Naive thymus-derived CD8-positive, alpha-beta T cell (primary cell): ENCODE data around the gene IL13RA2. TPM values are rescaled to one million over a fixed set of nuclear protein-coding genes. Genes with fewer than 3 reads are reported as not detected.

Experiments
- ATAC-seq, 2 donors: fragments of 150-1000 bp; cut with Tn5 transposase in 1 of 2; sonication (Bioruptor Pico), chemical (Tn5 transposase) in 1 of 2; 1 replicate in 1 of 2; 2 replicates in 1 of 2; pipeline ENCODE4 v1.10.0; 2021; ENCODE audit warnings: mild to moderate bottlenecking in 2 of 2, moderate library complexity in 2 of 2
- POLR2A ChIA-PET: fragments of 350-600 bp; sonication (Branson Sonifier 250); formaldehyde crosslinking; loops from one replicate; lab custom pipeline; 2021; ENCODE audit warnings: antibody characterized with exemption; lab: Charles Lee
- DNase-seq, 10 donors: peaks; one replicate each; pipeline versions ENCODE4 v3.0.0 to v3.0.0-alpha.2; 2020 to 2022
- H3K27ac Mint-ChIP-seq, 10 donors: one replicate each; pipeline ENCODE4 v1.8.0; 2020 to 2022; ENCODE audit warnings: mild to moderate bottlenecking in 10 of 10, mixed read lengths in 10 of 10, moderate library complexity in 4 of 10, inconsistent platforms in 1 of 10
- H3K27me3 Mint-ChIP-seq, 5 donors: one replicate each; pipeline ENCODE4 v1.8.0; 2021 to 2022; ENCODE audit warnings: mixed read lengths in 5 of 5
- H3K36me3 Mint-ChIP-seq, 3 donors: one replicate each; pipeline ENCODE4 v1.8.0; 2020 to 2022; ENCODE audit warnings: mixed read lengths in 3 of 3, mild to moderate bottlenecking in 2 of 3, inconsistent platforms in 1 of 3
- H3K4me1 Mint-ChIP-seq, 4 donors: one replicate each; pipeline ENCODE4 v1.8.0; 2021 to 2022; ENCODE audit warnings: mixed read lengths in 4 of 4
- H3K4me3 Mint-ChIP-seq, 10 donors: one replicate each; pipeline ENCODE4 v1.8.0; 2020 to 2022; ENCODE audit warnings: mild to moderate bottlenecking in 10 of 10, mixed read lengths in 10 of 10, moderate library complexity in 6 of 10, inconsistent platforms in 1 of 10
- H3K9me3 Mint-ChIP-seq, 9 donors: one replicate each; pipeline ENCODE4 v1.8.0; 2020 to 2022; ENCODE audit warnings: mixed read lengths in 9 of 9, mild to moderate bottlenecking in 3 of 9, inconsistent platforms in 1 of 9, moderate library complexity in 1 of 9
- polyA plus RNA-seq, 3 donors: library from polyadenylated mRNA; unstranded; fragments of 300-500 nt; fragmentation: Illumina TruSeq; gene quantifications; one replicate each; pipeline ENCODE4 v1.2.3, GENCODE V29; 2021
- total RNA-seq, 8 experiments: library from RNA in 2 of 8; stranded (reverse) in 2 of 8; gene quantifications; one replicate each; pipeline ENCODE4 v1.2.3 and lab custom pipeline; 2021 to 2026

Gene IL13RA2
- total and polyA plus RNA-seq, 5 experiments from 2014 or later = not detected

DNA sequence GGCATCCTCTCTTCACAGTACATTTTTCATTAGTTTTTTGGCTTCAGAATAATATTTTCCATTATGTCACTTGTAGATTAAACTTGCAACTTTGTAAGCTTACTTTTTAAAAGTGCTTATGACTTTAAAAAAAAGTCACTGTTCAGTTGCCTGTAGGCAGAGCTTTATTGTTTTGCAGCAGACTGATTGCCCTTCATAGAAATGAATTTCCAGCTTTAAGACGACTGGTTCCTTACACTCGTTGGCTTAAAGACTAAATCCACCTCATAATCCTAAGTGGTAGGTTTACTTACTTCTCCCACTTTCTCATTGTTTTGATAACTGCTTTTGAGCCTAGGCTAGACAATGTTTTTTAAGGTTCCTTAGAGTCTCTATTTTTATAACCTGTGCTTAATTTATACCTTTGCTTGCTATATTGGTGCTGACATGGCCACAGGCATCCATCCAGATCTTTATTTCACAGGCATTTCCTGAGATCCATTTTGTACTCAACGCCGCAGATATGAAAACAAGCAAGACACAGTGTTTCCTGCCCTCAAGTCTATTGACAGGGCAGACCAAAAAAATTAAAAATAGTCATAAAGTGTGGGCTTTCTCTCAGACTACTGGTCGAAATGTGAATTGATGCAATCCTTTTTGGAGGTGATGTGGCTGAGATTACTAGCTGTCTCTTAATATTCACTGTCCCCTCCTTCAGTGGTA is 12.6 kb upstream of the IL13RA2 start:
- Mint-ChIP-seq H3K27ac (no peak overlapping the region), H3K36me3 (no peaks in the 10 kb centered on the region), H3K9me3 (no peaks in the 10 kb centered on the region), H3K27me3 (no peaks in the 10 kb centered on the region), H3K4me1 (no peaks in the 10 kb centered on the region), H3K4me3 (no peak overlapping the region)
- ATAC-seq (no peak), DNase-seq (no peak)
- POLR2A ChIA-PET = no interaction called here

DNA sequence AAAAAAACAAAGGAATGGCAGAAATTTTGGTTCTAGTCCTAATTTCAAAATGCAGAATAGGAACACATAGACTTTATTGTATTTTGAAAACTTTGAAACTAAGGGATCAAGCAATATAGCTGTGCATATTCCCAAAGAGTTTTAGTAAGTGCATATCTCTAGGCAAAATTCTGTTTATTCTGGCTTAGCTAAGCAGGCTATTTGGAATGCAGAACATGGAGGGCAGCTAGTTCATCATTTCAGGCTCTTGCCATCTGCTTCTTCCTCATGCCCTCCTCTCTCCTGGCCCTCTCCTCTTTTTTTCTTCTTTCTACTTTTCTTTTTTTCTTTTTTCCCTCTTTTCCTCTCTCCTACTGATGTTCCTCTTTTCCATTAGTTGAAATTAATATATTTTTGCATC is 12.0 kb upstream of the IL13RA2 start:
- no peak overlapping the region for H3K4me3 Mint-ChIP-seq
- no peak for ATAC-seq
- no peak overlapping the region for H3K27ac Mint-ChIP-seq
- H3K27me3 Mint-ChIP-seq = no peaks in the 10 kb centered on the region
- POLR2A ChIA-PET = no interaction called here
- no peaks in the 10 kb centered on the region for H3K9me3 Mint-ChIP-seq
- no peaks in the 10 kb centered on the region for H3K36me3 Mint-ChIP-seq
- no peaks in the 10 kb centered on the region for H3K4me1 Mint-ChIP-seq
- no peak for DNase-seq

DNA sequence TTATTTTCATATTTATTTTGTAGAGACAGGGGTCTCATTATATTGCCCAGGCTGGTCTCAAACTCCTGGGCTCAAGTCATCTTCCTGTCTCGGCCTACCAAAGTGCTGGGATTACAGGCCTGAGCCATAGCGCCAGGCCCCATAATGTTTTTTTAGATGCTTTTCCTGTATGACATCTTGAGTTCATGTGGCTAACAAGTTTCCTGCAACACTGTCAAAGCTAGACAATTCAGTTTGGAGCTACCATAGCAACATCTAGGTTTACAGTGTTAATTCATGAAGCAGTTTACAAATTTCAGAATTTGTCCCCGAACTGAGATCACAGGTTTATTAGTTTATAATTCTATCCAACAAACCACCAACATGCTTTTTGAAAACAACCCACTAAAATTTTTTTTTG is 6.4 kb upstream of the IL13RA2 start:
- no peaks in the 10 kb centered on the region for H3K4me1 Mint-ChIP-seq
- no peak for ATAC-seq

DNA sequence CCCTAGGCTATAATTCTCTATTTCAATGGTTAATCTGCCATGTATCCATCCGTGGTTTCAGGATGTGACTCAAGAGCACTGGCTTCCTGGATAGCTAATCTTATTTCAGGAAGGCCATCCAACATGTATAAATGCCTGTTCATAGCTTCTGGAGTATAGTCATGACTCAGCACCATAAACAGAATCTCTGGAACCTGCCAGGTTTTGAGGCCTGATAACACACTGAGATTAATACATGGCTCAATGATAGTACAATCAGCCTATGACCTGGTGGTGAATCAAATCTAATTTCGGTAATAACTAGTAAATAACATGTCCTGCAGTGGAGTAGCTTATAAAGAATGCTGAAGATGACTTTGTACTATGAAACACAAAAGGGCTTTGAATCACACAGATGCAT is 5.7 kb upstream of the IL13RA2 start:
- Mint-ChIP-seq H3K27ac (no peak overlapping the region), H3K4me3 (no peak overlapping the region), H3K36me3 (no peaks in the 10 kb centered on the region), H3K27me3 (no peaks in the 10 kb centered on the region), H3K4me1 (no peaks in the 10 kb centered on the region), H3K9me3 (peaks cover 0 to 5% (median 0%) of the 10 kb centered on the region in 9 donors)
- no peak for DNase-seq
- no peak for ATAC-seq
- POLR2A ChIA-PET = no interaction called here

More for the DNA sequence above, 6.4 kb upstream of the IL13RA2 start:
- H3K27ac Mint-ChIP-seq = no peak overlapping the region
- H3K36me3 Mint-ChIP-seq = no peaks in the 10 kb centered on the region
- POLR2A ChIA-PET = no interaction called here
- no peak overlapping the region for H3K4me3 Mint-ChIP-seq
- no peaks in the 10 kb centered on the region for H3K27me3 Mint-ChIP-seq
- no peak for DNase-seq
- H3K9me3 Mint-ChIP-seq = peaks cover 0 to 3% (median 0%) of the 10 kb centered on the region in 9 donors

DNA sequence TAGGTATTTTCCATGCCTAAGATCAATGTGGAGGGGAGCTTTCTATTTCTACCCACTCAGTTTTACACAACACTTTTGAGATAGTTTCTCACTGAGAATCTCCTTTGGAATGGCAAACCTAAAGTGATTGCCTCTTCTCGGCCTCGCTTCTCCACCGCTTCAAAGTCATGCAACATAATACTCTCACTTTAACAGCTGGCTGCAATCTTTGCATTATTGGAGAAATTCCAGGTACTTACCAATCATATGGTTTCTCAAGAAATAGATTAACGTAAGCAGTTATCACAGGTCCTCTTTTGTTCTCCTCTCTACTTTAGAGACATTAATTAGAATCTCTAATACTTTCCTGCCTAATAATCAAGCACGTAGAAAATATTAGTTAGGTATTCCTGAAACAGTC is 3.7 kb upstream of the IL13RA2 start:
- H3K9me3 Mint-ChIP-seq = peaks cover 0 to 5% (median 0%) of the 10 kb centered on the region in 9 donors
- H3K4me1 Mint-ChIP-seq = no peaks in the 10 kb centered on the region
- DNase-seq (no peak), ATAC-seq (no peak)
- no peaks in the 10 kb centered on the region for H3K36me3 Mint-ChIP-seq
- POLR2A ChIA-PET = no interaction called here
- no peaks in the 10 kb centered on the region for H3K27me3 Mint-ChIP-seq
- H3K27ac Mint-ChIP-seq = no peak overlapping the region
- H3K4me3 Mint-ChIP-seq = no peak overlapping the region

DNA sequence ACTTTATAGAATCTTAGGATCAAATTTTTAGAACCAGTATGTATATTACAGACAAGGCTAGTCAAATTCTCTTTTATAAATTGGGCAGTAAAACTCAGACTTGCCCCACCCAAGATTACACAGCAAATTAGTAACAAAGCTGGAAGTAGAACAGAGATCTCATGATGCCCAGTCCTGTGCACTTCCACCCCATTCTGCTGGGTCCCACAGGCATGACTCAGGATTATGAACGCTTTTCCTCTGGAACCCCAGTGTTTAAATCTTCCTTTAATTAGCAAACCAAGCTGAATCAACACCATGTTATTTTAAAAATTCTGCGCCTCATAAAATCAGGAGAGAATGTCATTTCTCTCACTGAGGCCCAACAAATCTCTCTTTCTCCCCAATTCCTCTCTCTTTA is 1.5 kb upstream of the IL13RA2 start:
- no peaks in the 10 kb centered on the region for H3K36me3 Mint-ChIP-seq
- no peaks in the 10 kb centered on the region for H3K27me3 Mint-ChIP-seq
- DNase-seq = no peak
- no peak overlapping the region for H3K27ac Mint-ChIP-seq
- no peak for ATAC-seq
- H3K4me1 Mint-ChIP-seq = no peaks in the 10 kb centered on the region
- no peak overlapping the region for H3K4me3 Mint-ChIP-seq
- peaks cover 0 to 5% (median 0%) of the 10 kb centered on the region in 9 donors for H3K9me3 Mint-ChIP-seq
- POLR2A ChIA-PET = no interaction called here

DNA sequence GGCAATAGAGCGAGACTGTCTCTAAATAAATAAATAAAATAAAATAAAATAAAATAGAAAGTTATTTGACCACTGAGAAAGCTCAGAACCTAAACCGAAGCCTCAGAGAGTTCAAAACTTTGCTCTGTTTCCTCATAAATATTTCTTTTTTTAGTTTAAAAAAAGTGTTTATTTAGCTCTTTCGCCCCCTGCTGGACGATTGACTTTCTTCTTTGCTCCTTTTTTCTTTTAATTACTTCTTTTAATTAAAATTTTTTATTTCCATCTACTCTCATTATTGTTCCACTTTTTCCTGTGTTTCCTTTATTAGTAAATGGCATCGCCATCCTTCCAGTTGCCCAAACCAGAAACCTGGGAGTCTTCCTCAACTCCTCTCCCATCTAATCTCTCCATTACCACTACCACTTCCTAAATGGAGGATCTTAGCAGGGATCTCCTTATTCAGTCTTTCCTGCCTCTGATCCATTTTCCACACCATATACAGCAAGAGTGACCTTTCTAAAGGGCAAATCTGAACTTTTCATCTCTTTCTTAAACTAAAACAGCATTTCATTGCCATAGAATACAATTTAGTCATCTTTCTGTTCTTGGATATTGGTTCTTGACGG is 728 bp upstream of the IL13RA2 start:
- no peaks in the 10 kb centered on the region for H3K27me3 Mint-ChIP-seq
- H3K4me3 Mint-ChIP-seq = no peak overlapping the region
- no peaks in the 10 kb centered on the region for H3K36me3 Mint-ChIP-seq
- POLR2A ChIA-PET = no interaction called here
- H3K27ac Mint-ChIP-seq = no peak overlapping the region
- no peak for ATAC-seq
- DNase-seq = no peak
- no peaks in the 10 kb centered on the region for H3K4me1 Mint-ChIP-seq
- H3K9me3 Mint-ChIP-seq = peaks cover 0 to 5% (median 0%) of the 10 kb centered on the region in 9 donors

DNA sequence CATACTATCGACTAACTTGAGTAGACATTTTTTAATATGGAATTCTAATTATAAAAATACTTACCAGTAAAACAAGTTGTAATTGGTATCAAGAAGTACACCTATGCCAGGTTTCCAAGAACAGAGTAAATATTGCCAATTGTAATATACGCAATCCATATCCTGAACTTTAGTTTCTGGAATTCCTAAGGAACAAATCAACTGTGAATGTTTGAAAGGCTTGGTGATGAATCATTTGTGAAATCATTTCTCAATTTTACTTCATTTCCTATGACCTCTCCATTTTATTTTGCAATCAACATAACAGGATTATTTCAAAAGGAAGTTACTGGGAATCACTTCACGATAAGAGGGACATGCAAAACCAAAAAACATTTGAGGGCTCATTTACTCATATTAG is 3.7 kb downstream of the IL13RA2 start:
- DNase-seq (no peak), ATAC-seq (no peak)
- peaks cover 0 to 2% (median 0%) of the 10 kb centered on the region in 9 donors for H3K9me3 Mint-ChIP-seq
- H3K4me3 Mint-ChIP-seq = no peak overlapping the region
- H3K36me3 Mint-ChIP-seq = no peaks in the 10 kb centered on the region
- no peaks in the 10 kb centered on the region for H3K4me1 Mint-ChIP-seq
- no peak overlapping the region for H3K27ac Mint-ChIP-seq
- no peaks in the 10 kb centered on the region for H3K27me3 Mint-ChIP-seq
- POLR2A ChIA-PET = no interaction called here

DNA sequence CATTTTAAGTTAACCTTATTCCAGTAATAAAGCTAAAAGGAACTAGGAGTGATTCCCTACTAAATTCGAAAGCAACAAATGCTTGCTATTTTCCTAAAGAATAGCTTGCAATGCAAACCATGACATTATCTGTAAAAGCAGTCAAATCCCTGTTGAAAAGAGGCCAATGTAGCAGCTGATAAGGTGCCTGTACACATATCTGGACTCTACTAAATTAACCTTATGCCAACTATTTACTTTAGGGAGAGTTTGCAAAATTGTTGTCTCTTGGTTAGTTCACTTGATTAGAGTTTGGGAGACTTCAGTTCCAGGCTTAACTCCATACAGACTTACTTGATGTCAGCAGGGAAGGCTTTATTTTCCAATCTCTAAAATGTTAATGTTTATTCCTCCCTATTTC is 6.0 kb downstream of the IL13RA2 start:
- Mint-ChIP-seq H3K4me1 (no peaks in the 10 kb centered on the region), H3K27ac (no peak overlapping the region), H3K36me3 (no peaks in the 10 kb centered on the region), H3K27me3 (no peaks in the 10 kb centered on the region), H3K9me3 (peaks cover 0 to 2% (median 0%) of the 10 kb centered on the region in 9 donors), H3K4me3 (no peak overlapping the region)
- DNase-seq (no peak), ATAC-seq (no peak)
- POLR2A ChIA-PET = no interaction called here

DNA sequence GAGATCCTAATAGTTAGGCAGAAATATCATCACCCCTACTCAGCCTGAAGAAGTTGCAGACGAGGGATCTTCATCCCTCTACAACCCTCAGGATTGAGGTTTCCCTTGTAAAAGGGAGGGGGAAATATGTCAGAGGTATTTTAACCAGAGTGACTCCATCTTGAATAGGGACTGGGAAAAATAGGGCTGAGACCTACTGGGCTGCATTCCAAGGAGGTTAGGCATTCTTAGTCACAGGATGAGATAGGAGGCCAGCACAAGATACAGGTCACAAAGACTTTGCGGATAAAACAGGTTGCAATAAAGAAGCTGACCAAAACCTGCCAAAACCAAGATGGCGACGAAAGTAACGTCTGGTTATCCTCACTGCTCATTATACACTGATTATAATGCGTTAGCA is 17.5 kb downstream of the IL13RA2 start:
- no peak overlapping the region for H3K27ac Mint-ChIP-seq
- POLR2A ChIA-PET = no interaction called here
- no peaks in the 10 kb centered on the region for H3K27me3 Mint-ChIP-seq
- peaks cover 0 to 10% (median 4%) of the 10 kb centered on the region in 9 donors for H3K9me3 Mint-ChIP-seq
- no peaks in the 10 kb centered on the region for H3K36me3 Mint-ChIP-seq
- H3K4me3 Mint-ChIP-seq = no peak overlapping the region
- no peaks in the 10 kb centered on the region for H3K4me1 Mint-ChIP-seq
- ATAC-seq (no peak), DNase-seq (no peak)

DNA sequence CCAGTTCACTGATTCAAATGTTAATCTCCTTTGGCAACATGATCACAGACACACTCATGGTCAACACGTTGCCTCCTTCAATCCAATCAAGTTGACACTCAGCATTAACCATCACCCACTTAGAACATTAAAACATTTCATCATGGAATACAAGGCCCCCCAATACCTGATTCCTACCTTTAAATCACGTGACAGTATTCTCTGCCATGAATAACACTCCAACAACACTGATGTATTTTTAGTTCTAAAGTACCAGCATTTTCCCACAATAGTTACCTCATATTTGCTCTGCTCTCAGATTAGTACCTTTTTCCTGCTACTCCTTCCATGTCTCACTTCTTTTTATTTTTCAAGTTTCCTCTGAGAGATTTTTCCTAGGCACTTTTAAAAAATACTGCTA is 19.6 kb downstream of the IL13RA2 start:
- no peaks in the 10 kb centered on the region for H3K4me1 Mint-ChIP-seq
- no peaks in the 10 kb centered on the region for H3K27me3 Mint-ChIP-seq
- peak overlapping the region in 1 of 10 donors; percentile 53 for H3K27ac Mint-ChIP-seq
- H3K9me3 Mint-ChIP-seq = peaks cover 0 to 8% (median 0%) of the 10 kb centered on the region in 9 donors
- POLR2A ChIA-PET = no interaction called here
- H3K4me3 Mint-ChIP-seq = no peak overlapping the region
- DNase-seq (no peak), ATAC-seq (no peak)
- no peaks in the 10 kb centered on the region for H3K36me3 Mint-ChIP-seq

DNA sequence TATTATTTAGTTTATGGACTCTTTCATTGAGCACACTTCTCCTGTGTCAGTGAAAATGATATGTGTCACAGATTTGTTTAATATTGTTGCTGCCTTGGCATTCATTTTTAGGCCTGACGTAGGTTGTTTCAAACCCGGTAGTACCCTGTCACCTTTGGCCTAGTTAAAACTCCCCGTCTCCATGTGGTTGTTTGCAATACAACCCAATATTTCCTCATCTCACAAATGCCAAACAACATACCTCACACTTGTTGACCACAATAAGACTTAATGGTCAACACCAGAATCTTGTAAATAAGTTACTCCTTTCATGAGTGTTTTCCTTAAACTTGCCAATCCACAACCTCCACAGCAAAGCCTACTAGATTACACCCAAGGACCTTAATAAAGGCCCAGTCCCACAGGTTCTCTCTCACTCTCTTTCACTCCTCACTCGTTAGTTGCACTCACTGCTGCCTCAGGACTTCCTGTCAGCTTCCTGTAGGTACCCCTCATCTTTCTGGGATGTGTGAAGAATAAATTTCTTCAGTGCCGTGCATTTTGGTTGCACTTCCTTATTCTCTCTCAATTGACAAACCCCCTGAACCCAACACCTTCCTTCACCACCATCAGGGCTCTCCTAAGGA is 31.3 kb downstream of the IL13RA2 start:
- Mint-ChIP-seq H3K4me3 (no peak overlapping the region), H3K36me3 (no peaks in the 10 kb centered on the region), H3K9me3 (peaks cover 0 to 14% (median 0%) of the 10 kb centered on the region in 9 donors), H3K27ac (no peak overlapping the region), H3K4me1 (peaks cover 0 to 1% (median 0%) of the 10 kb centered on the region in 4 donors), H3K27me3 (no peaks in the 10 kb centered on the region)
- no peak for DNase-seq
- POLR2A ChIA-PET = no interaction called here
- no peak for ATAC-seq

DNA sequence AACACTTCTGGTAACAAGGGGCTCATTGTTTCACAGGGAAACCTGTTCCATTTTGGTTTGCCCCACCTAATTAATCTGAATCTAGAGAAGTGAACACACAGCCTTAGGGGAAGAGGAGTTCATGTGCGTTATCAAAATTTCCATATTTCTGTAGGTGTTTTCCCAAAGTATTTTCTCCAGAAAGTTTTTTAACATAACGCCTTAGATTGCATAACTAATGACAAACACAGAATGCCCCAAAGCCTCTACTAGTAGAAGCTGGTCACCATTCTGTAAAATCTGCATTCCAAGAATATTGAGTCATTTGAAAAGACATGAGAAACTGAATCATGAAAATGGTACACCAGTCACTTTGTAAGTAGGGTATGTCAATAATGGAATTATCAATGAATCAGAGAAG is 41.1 kb downstream of the IL13RA2 start:
- H3K9me3 Mint-ChIP-seq = peaks cover 0 to 10% (median 0%) of the 10 kb centered on the region in 9 donors
- H3K4me3 Mint-ChIP-seq = no peak overlapping the region
- H3K27me3 Mint-ChIP-seq = no peaks in the 10 kb centered on the region
- POLR2A ChIA-PET = no interaction called here
- H3K27ac Mint-ChIP-seq = no peak overlapping the region
- DNase-seq = no peak
- H3K4me1 Mint-ChIP-seq = no peaks in the 10 kb centered on the region
- no peaks in the 10 kb centered on the region for H3K36me3 Mint-ChIP-seq
- no peak for ATAC-seq
